ENCODE data around the gene MICB.

The MICB gene

GRCh38 chr6:31465718-31466117 lies 32.2 kb upstream of the MICB start:
- H3K4me1 ChIP-seq (ENCODE audit: control insufficient read depth, insufficient read depth, low read length) = peaks cover 15% of the 10 kb centered on the region
- no peaks in the 10 kb centered on the region for H3K9me3 ChIP-seq (ENCODE audit: control insufficient read depth, low read length)
- no peaks in the 10 kb centered on the region for H3K27me3 ChIP-seq (ENCODE audit: control insufficient read depth, insufficient read depth, low read length)
- no peaks in the 10 kb centered on the region for H3K36me3 ChIP-seq (ENCODE audit: control insufficient read depth, insufficient read depth, low read length)
- no peak overlapping the region for H3K4me3 ChIP-seq (ENCODE audit: low read length)
- no peak overlapping the region for H3K9ac ChIP-seq (ENCODE audit: low read length)

GRCh38 chr6:31466466-31466865 lies 31.5 kb upstream of the MICB start:
- no peaks in the 10 kb centered on the region for H3K9me3 ChIP-seq (ENCODE audit: control insufficient read depth, low read length)
- peaks cover 15% of the 10 kb centered on the region for H3K4me1 ChIP-seq (ENCODE audit: control insufficient read depth, insufficient read depth, low read length)
- H3K36me3 ChIP-seq (ENCODE audit: control insufficient read depth, insufficient read depth, low read length) = no peaks in the 10 kb centered on the region
- no peak overlapping the region for H3K9ac ChIP-seq (ENCODE audit: low read length)
- no peak overlapping the region for H3K4me3 ChIP-seq (ENCODE audit: low read length)
- H3K27me3 ChIP-seq (ENCODE audit: control insufficient read depth, insufficient read depth, low read length) = no peaks in the 10 kb centered on the region

- Histone ChIP-seq H3K4me1 (ENCODE audit: control insufficient read depth, insufficient read depth, low read length) (peaks cover 15% of the 10 kb centered on the region), H3K4me3 (ENCODE audit: low read length) (no peak overlapping the region), H3K9ac (ENCODE audit: low read length) (no peak overlapping the region), H3K36me3 (ENCODE audit: control insufficient read depth, insufficient read depth, low read length) (no peaks in the 10 kb centered on the region), H3K9me3 (ENCODE audit: control insufficient read depth, low read length) (no peaks in the 10 kb centered on the region), H3K27me3 (ENCODE audit: control insufficient read depth, insufficient read depth, low read length) (no peaks in the 10 kb centered on the region)
Observed at GRCh38 chr6:31467151-31467550, 30.8 kb upstream of the MICB start.

GRCh38 chr6:31468311-31468710 lies 29.6 kb upstream of the MICB start:
- Histone ChIP-seq H3K9ac (ENCODE audit: low read length) (no peak overlapping the region), H3K4me1 (ENCODE audit: control insufficient read depth, insufficient read depth, low read length) (peaks cover 8% of the 10 kb centered on the region), H3K9me3 (ENCODE audit: control insufficient read depth, low read length) (no peaks in the 10 kb centered on the region), H3K36me3 (ENCODE audit: control insufficient read depth, insufficient read depth, low read length) (no peaks in the 10 kb centered on the region), H3K4me3 (ENCODE audit: low read length) (no peak overlapping the region), H3K27me3 (ENCODE audit: control insufficient read depth, insufficient read depth, low read length) (no peaks in the 10 kb centered on the region)

- Histone ChIP-seq H3K9ac (ENCODE audit: low read length) (no peak overlapping the region), H3K27me3 (ENCODE audit: control insufficient read depth, insufficient read depth, low read length) (no peaks in the 10 kb centered on the region), H3K4me1 (ENCODE audit: control insufficient read depth, insufficient read depth, low read length) (no peaks in the 10 kb centered on the region), H3K4me3 (ENCODE audit: low read length) (no peak overlapping the region), H3K36me3 (ENCODE audit: control insufficient read depth, insufficient read depth, low read length) (no peaks in the 10 kb centered on the region), H3K9me3 (ENCODE audit: control insufficient read depth, low read length) (no peaks in the 10 kb centered on the region)
Observed at GRCh38 chr6:31470801-31471200, 27.1 kb upstream of the MICB start.

- no peaks in the 10 kb centered on the region for H3K4me1 ChIP-seq (ENCODE audit: control insufficient read depth, insufficient read depth, low read length)
Observed at GRCh38 chr6:31471711-31472110, 26.2 kb upstream of the MICB start.

GRCh38 chr6:31472259-31472658 lies 25.7 kb upstream of the MICB start:
- Histone ChIP-seq H3K4me3 (ENCODE audit: low read length) (no peak overlapping the region), H3K9ac (ENCODE audit: low read length) (no peak overlapping the region), H3K9me3 (ENCODE audit: control insufficient read depth, low read length) (no peaks in the 10 kb centered on the region), H3K36me3 (ENCODE audit: control insufficient read depth, insufficient read depth, low read length) (no peaks in the 10 kb centered on the region), H3K27me3 (ENCODE audit: control insufficient read depth, insufficient read depth, low read length) (no peaks in the 10 kb centered on the region), H3K4me1 (ENCODE audit: control insufficient read depth, insufficient read depth, low read length) (no peaks in the 10 kb centered on the region)

More at GRCh38 chr6:31471711-31472110, 26.2 kb upstream of the MICB start:
- H3K4me3 ChIP-seq (ENCODE audit: low read length) = no peak overlapping the region
- no peaks in the 10 kb centered on the region for H3K9me3 ChIP-seq (ENCODE audit: control insufficient read depth, low read length)
- H3K9ac ChIP-seq (ENCODE audit: low read length) = no peak overlapping the region
- no peaks in the 10 kb centered on the region for H3K27me3 ChIP-seq (ENCODE audit: control insufficient read depth, insufficient read depth, low read length)
- H3K36me3 ChIP-seq (ENCODE audit: control insufficient read depth, insufficient read depth, low read length) = no peaks in the 10 kb centered on the region

- Histone ChIP-seq H3K36me3 (ENCODE audit: control insufficient read depth, insufficient read depth, low read length) (no peaks in the 10 kb centered on the region), H3K4me1 (ENCODE audit: control insufficient read depth, insufficient read depth, low read length) (no peaks in the 10 kb centered on the region), H3K27me3 (ENCODE audit: control insufficient read depth, insufficient read depth, low read length) (no peaks in the 10 kb centered on the region), H3K9ac (ENCODE audit: low read length) (no peak overlapping the region), H3K4me3 (ENCODE audit: low read length) (no peak overlapping the region), H3K9me3 (ENCODE audit: control insufficient read depth, low read length) (no peaks in the 10 kb centered on the region)
Observed at GRCh38 chr6:31473244-31473643, 24.7 kb upstream of the MICB start.

GRCh38 chr6:31473780-31474761 lies 23.9 kb upstream of the MICB start:
- no peaks in the 10 kb centered on the region for H3K4me1 ChIP-seq (ENCODE audit: control insufficient read depth, insufficient read depth, low read length)
- H3K36me3 ChIP-seq (ENCODE audit: control insufficient read depth, insufficient read depth, low read length) = no peaks in the 10 kb centered on the region

GRCh38 chr6:31474871-31475286 lies 23.1 kb upstream of the MICB start:
- Histone ChIP-seq H3K4me3 (ENCODE audit: low read length) (no peak overlapping the region), H3K9me3 (ENCODE audit: control insufficient read depth, low read length) (no peaks in the 10 kb centered on the region), H3K36me3 (ENCODE audit: control insufficient read depth, insufficient read depth, low read length) (no peaks in the 10 kb centered on the region), H3K9ac (ENCODE audit: low read length) (no peak overlapping the region), H3K4me1 (ENCODE audit: control insufficient read depth, insufficient read depth, low read length) (no peaks in the 10 kb centered on the region), H3K27me3 (ENCODE audit: control insufficient read depth, insufficient read depth, low read length) (no peaks in the 10 kb centered on the region)

More at GRCh38 chr6:31473780-31474761, 23.9 kb upstream of the MICB start:
- Histone ChIP-seq H3K4me3 (ENCODE audit: low read length) (no peak overlapping the region), H3K9me3 (ENCODE audit: control insufficient read depth, low read length) (no peaks in the 10 kb centered on the region), H3K9ac (ENCODE audit: low read length) (no peak overlapping the region), H3K27me3 (ENCODE audit: control insufficient read depth, insufficient read depth, low read length) (no peaks in the 10 kb centered on the region)

GRCh38 chr6:31476515-31477139 lies 21.3 kb upstream of the MICB start:
- H3K36me3 ChIP-seq (ENCODE audit: control insufficient read depth, insufficient read depth, low read length) = no peaks in the 10 kb centered on the region
- no peaks in the 10 kb centered on the region for H3K4me1 ChIP-seq (ENCODE audit: control insufficient read depth, insufficient read depth, low read length)
- H3K9ac ChIP-seq (ENCODE audit: low read length) = no peak overlapping the region
- no peaks in the 10 kb centered on the region for H3K27me3 ChIP-seq (ENCODE audit: control insufficient read depth, insufficient read depth, low read length)
- no peak overlapping the region for H3K4me3 ChIP-seq (ENCODE audit: low read length)
- no peaks in the 10 kb centered on the region for H3K9me3 ChIP-seq (ENCODE audit: control insufficient read depth, low read length)

GRCh38 chr6:31477521-31477920 lies 20.4 kb upstream of the MICB start:
- Histone ChIP-seq H3K9me3 (ENCODE audit: control insufficient read depth, low read length) (no peaks in the 10 kb centered on the region), H3K4me3 (ENCODE audit: low read length) (no peak overlapping the region), H3K36me3 (ENCODE audit: control insufficient read depth, insufficient read depth, low read length) (no peaks in the 10 kb centered on the region), H3K27me3 (ENCODE audit: control insufficient read depth, insufficient read depth, low read length) (no peaks in the 10 kb centered on the region), H3K4me1 (ENCODE audit: control insufficient read depth, insufficient read depth, low read length) (no peaks in the 10 kb centered on the region), H3K9ac (ENCODE audit: low read length) (no peak overlapping the region)

Measured in mucosa of stomach (tissue), 1 donor.